ENCODE data around the gene HNRNPR. TPM values are rescaled to one million over a fixed set of nuclear protein-coding genes. Genes with fewer than 3 reads are reported as not detected.
A peak's percentile ranks its signal among the peaks of the same experiment; 100 is the strongest.

Gene HNRNPR
- total and polyA plus RNA-seq, 9 of the 15 experiments (the other 6 are each of a cell fraction or from before 2014, with no cell fraction given) = 80.9 to 372 (median 301) TPM

DNA sequence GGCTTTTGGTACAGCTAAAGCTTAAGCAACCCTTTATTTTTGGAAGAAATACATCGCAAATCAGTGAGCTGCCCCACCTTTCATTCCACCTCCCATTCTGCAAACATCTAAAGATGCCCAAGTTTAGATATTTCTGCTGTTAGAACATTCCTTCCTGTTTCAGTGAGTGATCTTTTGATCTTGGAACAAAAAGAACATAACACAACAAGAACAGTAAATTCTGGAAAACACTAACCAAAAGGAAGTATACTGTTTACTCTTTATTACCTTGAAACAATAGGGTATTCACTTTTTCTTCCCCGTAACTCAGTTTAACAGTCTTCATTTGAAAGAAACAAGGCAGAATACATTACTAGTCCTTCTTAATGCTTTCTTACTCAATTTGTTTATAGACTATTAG, 40.6 kb downstream of the HNRNPR start:
- intact Hi-C loops (cut with micrococcal nuclease) = no loop called here
- WGBS (ENCODE audit: insufficient coverage, low coverage, missing lambda C conversion rate) = 92% methylated on average over 2 of the region's 2 CpGs
- H3K9me1 ChIP-seq (ENCODE audit: control insufficient read depth, insufficient read depth, low read length) = no peaks in the 10 kb centered on the region
- no peaks in the 10 kb centered on the region for H4K20me1 ChIP-seq (replicated peaks; ENCODE audit: control insufficient read depth, insufficient read depth, low read length)
- TF ChIP-seq ILK (tag; IDR thresholded peaks at IDR 0.05; ENCODE audit: borderline replicate concordance, low read depth) (no peak), HNRNPUL1 (IDR thresholded peaks at IDR 0.05; ENCODE audit: low read length) (no peak), TBP (optimal IDR thresholded peaks at IDR 0.05; ENCODE audit: low read depth, low read length) (no peak), PRPF4 (IDR thresholded peaks at IDR 0.05; ENCODE audit: insufficient read depth, low read depth, low read length, poor library complexity, severe bottlenecking) (no peak), RBM39 (optimal IDR thresholded peaks at IDR 0.05; ENCODE audit: low read depth, low read length) (no peak), ZNF143 (CRISPR knock-in tag; IDR thresholded peaks at IDR 0.05) (no peak), FOXJ3 (CRISPR knock-in tag; IDR thresholded peaks at IDR 0.05) (no peak), CHCHD3 (CRISPR knock-in tag; IDR thresholded peaks at IDR 0.05) (no peak), ETV1 (tag; conservative IDR thresholded peaks at IDR 0.05; ENCODE audit: low read depth) (no peak)
- TF ChIP-seq, protein P1, sequence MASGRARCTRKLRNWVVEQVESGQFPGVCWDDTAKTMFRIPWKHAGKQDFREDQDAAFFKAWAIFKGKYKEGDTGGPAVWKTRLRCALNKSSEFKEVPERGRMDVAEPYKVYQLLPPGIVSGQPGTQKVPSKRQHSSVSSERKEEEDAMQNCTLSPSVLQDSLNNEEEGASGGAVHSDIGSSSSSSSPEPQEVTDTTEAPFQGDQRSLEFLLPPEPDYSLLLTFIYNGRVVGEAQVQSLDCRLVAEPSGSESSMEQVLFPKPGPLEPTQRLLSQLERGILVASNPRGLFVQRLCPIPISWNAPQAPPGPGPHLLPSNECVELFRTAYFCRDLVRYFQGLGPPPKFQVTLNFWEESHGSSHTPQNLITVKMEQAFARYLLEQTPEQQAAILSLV (tag; IDR thresholded peaks at IDR 0.05) = no peak
- TF ChIP-seq, protein P2, sequence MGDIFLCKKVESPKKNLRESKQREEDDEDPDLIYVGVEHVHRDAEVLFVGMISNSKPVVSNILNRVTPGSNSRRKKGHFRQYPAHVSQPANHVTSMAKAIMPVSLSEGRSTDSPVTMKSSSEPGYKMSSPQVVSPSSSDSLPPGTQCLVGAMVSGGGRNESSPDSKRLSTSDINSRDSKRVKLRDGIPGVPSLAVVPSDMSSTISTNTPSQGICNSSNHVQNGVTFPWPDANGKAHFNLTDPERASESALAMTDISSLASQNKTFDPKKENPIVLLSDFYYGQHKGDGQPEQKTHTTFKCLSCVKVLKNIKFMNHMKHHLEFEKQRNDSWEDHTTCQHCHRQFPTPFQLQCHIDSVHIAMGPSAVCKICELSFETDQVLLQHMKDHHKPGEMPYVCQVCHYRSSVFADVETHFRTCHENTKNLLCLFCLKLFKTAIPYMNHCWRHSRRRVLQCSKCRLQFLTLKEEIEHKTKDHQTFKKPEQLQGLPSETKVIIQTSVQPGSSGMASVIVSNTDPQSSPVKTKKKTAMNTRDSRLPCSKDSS (IDR thresholded peaks at IDR 0.05; ENCODE audit: low read depth, partially characterized antibody) = no peak
- TF ChIP-seq, protein P3, sequence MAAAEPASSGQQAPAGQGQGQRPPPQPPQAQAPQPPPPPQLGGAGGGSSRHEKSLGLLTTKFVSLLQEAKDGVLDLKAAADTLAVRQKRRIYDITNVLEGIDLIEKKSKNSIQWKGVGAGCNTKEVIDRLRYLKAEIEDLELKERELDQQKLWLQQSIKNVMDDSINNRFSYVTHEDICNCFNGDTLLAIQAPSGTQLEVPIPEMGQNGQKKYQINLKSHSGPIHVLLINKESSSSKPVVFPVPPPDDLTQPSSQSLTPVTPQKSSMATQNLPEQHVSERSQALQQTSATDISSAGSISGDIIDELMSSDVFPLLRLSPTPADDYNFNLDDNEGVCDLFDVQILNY (CRISPR knock-in tag; IDR thresholded peaks at IDR 0.05) = no peak
- TF ChIP-seq, protein P4, sequence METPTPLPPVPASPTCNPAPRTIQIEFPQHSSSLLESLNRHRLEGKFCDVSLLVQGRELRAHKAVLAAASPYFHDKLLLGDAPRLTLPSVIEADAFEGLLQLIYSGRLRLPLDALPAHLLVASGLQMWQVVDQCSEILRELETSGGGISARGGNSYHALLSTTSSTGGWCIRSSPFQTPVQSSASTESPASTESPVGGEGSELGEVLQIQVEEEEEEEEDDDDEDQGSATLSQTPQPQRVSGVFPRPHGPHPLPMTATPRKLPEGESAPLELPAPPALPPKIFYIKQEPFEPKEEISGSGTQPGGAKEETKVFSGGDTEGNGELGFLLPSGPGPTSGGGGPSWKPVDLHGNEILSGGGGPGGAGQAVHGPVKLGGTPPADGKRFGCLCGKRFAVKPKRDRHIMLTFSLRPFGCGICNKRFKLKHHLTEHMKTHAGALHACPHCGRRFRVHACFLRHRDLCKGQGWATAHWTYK (CRISPR knock-in tag; IDR thresholded peaks at IDR 0.05) = no peak
- TF ChIP-seq, protein P5, sequence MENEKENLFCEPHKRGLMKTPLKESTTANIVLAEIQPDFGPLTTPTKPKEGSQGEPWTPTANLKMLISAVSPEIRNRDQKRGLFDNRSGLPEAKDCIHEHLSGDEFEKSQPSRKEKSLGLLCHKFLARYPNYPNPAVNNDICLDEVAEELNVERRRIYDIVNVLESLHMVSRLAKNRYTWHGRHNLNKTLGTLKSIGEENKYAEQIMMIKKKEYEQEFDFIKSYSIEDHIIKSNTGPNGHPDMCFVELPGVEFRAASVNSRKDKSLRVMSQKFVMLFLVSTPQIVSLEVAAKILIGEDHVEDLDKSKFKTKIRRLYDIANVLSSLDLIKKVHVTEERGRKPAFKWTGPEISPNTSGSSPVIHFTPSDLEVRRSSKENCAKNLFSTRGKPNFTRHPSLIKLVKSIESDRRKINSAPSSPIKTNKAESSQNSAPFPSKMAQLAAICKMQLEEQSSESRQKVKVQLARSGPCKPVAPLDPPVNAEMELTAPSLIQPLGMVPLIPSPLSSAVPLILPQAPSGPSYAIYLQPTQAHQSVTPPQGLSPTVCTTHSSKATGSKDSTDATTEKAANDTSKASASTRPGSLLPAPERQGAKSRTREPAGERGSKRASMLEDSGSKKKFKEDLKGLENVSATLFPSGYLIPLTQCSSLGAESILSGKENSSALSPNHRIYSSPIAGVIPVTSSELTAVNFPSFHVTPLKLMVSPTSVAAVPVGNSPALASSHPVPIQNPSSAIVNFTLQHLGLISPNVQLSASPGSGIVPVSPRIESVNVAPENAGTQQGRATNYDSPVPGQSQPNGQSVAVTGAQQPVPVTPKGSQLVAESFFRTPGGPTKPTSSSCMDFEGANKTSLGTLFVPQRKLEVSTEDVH (IDR thresholded peaks at IDR 0.05; ENCODE audit: low read depth, partially characterized antibody) = no peak
- peak; percentile 19 for FAIRE-seq
- DNase-seq (ENCODE audit: extremely low read depth in 1 of 4, low spot score in 3 of 4) = no peak
- ChIA-PET CTCF (ENCODE audit: low intra/inter-chr PET ratio) (no interaction called here), POLR2A (interaction anchor here (0.6 to 2.0 kb wide), 4 partner anchors 9 to 318 kb away, joined by 3 to 5 read pairs (median 3); partner anchors contain the start of gene ZNF436)
- H2AFZ ChIP-seq (ENCODE audit: low read depth, low read length) = no peak overlapping the region
- no peaks in the 10 kb centered on the region for H3K4me1 ChIP-seq (replicated peaks in 1 of 2; ENCODE audit: control insufficient read depth in 2 of 2, insufficient read depth in 2 of 2, low read length in 2 of 2)
- no peaks in the 10 kb centered on the region for H3K27me3 ChIP-seq (ENCODE audit: control insufficient read depth in 2 of 2, insufficient read depth in 2 of 2, low read length in 2 of 2)
- no peak overlapping the region for H3K4me2 ChIP-seq (ENCODE audit: insufficient read depth, low read length)
- no peak overlapping the region for H3K4me3 ChIP-seq
- H3K9me3 ChIP-seq (replicated peaks; ENCODE audit: control insufficient read depth, insufficient read depth, low read depth, low read length) = no peaks in the 10 kb centered on the region
- no peak overlapping the region for H3K9ac ChIP-seq (ENCODE audit: insufficient read depth in 1 of 2, low read depth in 2 of 2, low read length in 2 of 2)
- in situ Hi-C loops (cut with MboI) = no loop called here
- no peaks in the 10 kb centered on the region for H3K79me2 ChIP-seq (ENCODE audit: control insufficient read depth, insufficient read depth, low read length)
- ATAC-seq = no peak
- no TSS peak for BruUV-seq (replicated peaks)
- H3K36me3 ChIP-seq (ENCODE audit: control insufficient read depth, insufficient read depth, low read length) = peaks cover 89% of the 10 kb centered on the region
- no peak overlapping the region for H3K27ac ChIP-seq (ENCODE audit: extremely low read depth, low read depth, low read length)

Measured in K562 (cell line).